H1 (cell line): ENCODE results near the gene ITPK1. TPM values are rescaled to one million over a fixed set of nuclear protein-coding genes. Genes with fewer than 3 reads are reported as not detected.

Experiments used
- ATF3 ChIP-seq: IDR thresholded peaks from 2 replicates; pipeline ENCODE4 v1.6.1; 2011; ENCODE audit warnings: low read depth, mild to moderate bottlenecking, low read length; ENCODE audit not compliant: insufficient read depth
- BRCA1 ChIP-seq: IDR thresholded peaks from 2 replicates; pipeline ENCODE4 v1.6.1; 2012; ENCODE audit warnings: low read depth, low read length, improper control_type of control experiment
- CHD7 ChIP-seq: fragments of 300-600 bp; sonication (generic); IDR thresholded peaks from 2 replicates; pipeline ENCODE4 v1.7.1; 2012; ENCODE audit warnings: low read length, moderate library complexity, mild to moderate bottlenecking, inconsistent platforms; ENCODE audit not compliant: insufficient replicate concordance
- HDAC2 ChIP-seq, 2 experiments: fragments of 300-600 bp in 1 of 2; sonication (generic) in 1 of 2; IDR thresholded peaks; 2 replicates each; pipeline ENCODE4 v1.6.1; 2011 to 2012; ENCODE audit warnings: low read depth in 2 of 2, low read length in 2 of 2, mild to moderate bottlenecking in 2 of 2, moderate library complexity in 2 of 2, borderline replicate concordance in 1 of 2, inconsistent platforms in 1 of 2
- PHF8 ChIP-seq: fragments of 200-600 bp; sonication (generic); conservative IDR thresholded peaks from 2 replicates; pipeline ENCODE4 v1.7.1; 2012; ENCODE audit warnings: low read depth, mild to moderate bottlenecking, inconsistent platforms, low read length, moderate library complexity
- POLR2A ChIP-seq, 2 experiments: IDR thresholded peaks; 1 replicate in 1 of 2; 2 replicates in 1 of 2; pipeline ENCODE4 v1.6.1; 2011; ENCODE audit warnings: low read depth in 2 of 2, low read length in 2 of 2, mild to moderate bottlenecking in 2 of 2; ENCODE audit errors: control extremely low read depth in 1 of 2
- POLR2AphosphoS5 ChIP-seq: IDR thresholded peaks from 2 replicates; pipeline ENCODE4 v1.6.1; 2011; ENCODE audit warnings: low read depth, low read length
- SP2 ChIP-seq: IDR thresholded peaks from 2 replicates; pipeline ENCODE4 v1.6.1; 2012; ENCODE audit warnings: mild to moderate bottlenecking, low read length, inconsistent platforms
- polyA plus RNA-seq, 7 experiments: library from polyadenylated mRNA; depleted of rRNA in 3 of 7; stranded (reverse) in 5 of 7; unstranded in 2 of 7; fragments of >200 nt in 5 of 7; fragments of 200-250 nt in 2 of 7; gene quantifications; 1 replicate in 5 of 7; 2 replicates in 1 of 7; 4 replicates in 1 of 7; pipeline versions ENCODE4 v1.2.1 to v1.2.3, GENCODE V29; 2011 to 2013; ENCODE audit warnings: missing spikeins in 2 of 7, mixed read lengths in 2 of 7
- total RNA-seq: library from RNA; stranded (reverse); fragmentation: NEBNext Ultra II Directional; extraction: Animal tissue kit (Norgen Biotek cat#: 25700); gene quantifications from 2 replicates; pipeline ENCODE4 v1.2.1, GENCODE V29; 2021

The ITPK1 gene
- total and polyA plus RNA-seq, 2 of the 8 experiments (the other 6 are each of a cell fraction or from before 2014, with no cell fraction given): 108 to 143 TPM

- no peak for TF ChIP-seq CHD7
- TF ChIP-seq PHF8: no peak
- TF ChIP-seq POLR2AphosphoS5: no peak
- TF ChIP-seq BRCA1: no peak
- no peak for TF ChIP-seq ATF3
- no peak for TF ChIP-seq HDAC2 (IDR thresholded peaks at IDR 0.05; ENCODE audit: borderline replicate concordance in 1 of 2, low read depth in 2 of 2, low read length in 2 of 2)
- TF ChIP-seq SP2: no peak
- TF ChIP-seq POLR2A (IDR thresholded peaks at IDR 0.05; ENCODE audit: control extremely low read depth in 1 of 2, low read depth in 2 of 2, low read length in 2 of 2): no peak
Measured at GRCh38 chr14:93099196-93099595, 16.5 kb downstream of the ITPK1 start (continued).
